Endometrial microvascular endothelial cells (primary cell): ENCODE data around the gene CSKMT. TPM values are rescaled to one million over a fixed set of nuclear protein-coding genes. Genes with fewer than 3 reads are reported as not detected.
"Not testable (repeated sequence)": the region's sequence is repeated elsewhere in the genome, so short reads cannot be mapped to it uniquely, and the experiment has no call there.

Source experiments
- in situ Hi-C: cut with HindIII; loops from 2 replicates; pipeline ENCODE4 v1.10.0; 2017; ENCODE audit warnings: low sequenced_read_pairs, low pct_unique_long_range_greater_than_20kb; ENCODE audit errors: inconsistent ontology term
- total RNA-seq: library from RNA; depleted of rRNA; stranded (reverse); fragments of >200 nt; gene quantifications from one replicate; pipeline ENCODE4 v1.2.3, GENCODE V29; 2015; ENCODE audit errors: inconsistent ontology term

The CSKMT gene
- total RNA-seq, 1 donor from 2014 or later: 3.9 TPM

DNA sequence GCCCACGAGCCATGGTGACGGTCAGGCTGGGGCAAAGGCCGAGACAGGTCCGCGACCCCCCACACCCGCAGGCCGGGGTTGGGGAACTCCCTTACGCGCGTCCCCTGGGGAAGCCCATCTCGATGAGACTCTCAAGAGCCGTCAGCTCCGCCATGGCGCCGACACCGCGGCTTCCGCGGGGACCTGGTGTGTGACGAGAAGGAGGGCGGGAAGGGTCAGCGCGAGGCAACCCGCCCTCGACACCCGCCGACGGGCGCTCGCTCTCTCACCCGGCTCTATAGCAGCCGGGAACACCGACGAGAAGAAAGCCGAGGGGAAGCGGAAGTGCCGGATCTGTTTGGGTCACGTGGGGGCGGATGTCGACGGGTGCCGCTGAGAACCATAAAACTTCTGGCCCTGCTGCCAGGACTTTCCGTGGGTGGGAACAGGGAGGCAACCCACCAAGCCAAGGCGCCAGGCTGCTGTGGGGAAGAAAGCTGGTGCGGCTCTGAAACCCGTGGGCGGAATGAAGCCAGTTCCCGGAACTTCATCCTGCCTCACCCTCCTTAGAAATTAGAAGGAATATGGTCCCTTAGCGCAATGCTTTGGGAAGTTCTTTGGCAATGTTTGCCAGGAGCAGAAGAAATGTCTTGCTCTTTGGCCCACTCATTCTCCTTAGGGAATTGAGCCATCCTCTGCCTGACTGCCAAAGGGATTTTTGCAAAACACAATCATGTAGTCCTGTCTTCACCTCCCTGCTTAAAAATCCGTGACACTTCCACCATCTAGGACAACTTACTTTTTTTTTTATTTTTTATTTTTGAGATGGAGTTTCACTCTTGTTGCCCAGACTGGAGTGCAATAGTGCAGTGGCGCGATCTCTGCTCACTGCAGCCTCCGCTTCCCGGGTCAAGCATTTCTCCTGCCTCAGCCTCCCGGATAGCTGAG is 13.9 kb downstream of the CSKMT start, which contains the start of gene UBXN1:
TSS of gene UBXN1 (minus strand) at position 304 of the 927 bp plus-strand sequence. CDS start at position 154, 150 bp downstream.
- in situ Hi-C loops: no loop called here

DNA sequence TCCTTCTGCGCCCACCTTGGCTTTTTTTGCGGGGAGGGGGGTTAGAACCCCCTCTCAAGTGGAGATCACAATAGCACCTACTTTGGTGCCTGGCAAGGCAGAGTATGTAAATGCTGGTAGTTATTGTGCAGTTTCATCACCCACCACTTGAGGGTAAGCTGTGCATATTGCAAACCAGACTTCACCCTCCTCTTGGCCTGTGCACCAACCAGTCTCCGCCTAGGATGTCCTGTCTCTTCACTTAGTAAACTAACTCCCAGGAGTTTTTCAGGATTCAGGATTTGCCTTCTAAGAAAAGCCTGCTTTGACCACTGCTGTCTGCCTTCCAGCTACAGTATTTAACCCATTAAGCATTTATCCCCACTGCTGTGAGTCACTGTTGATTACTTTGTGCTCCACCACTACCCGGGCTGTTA is 15.7 kb downstream of the CSKMT start:
- in situ Hi-C loops: no loop called here

DNA sequence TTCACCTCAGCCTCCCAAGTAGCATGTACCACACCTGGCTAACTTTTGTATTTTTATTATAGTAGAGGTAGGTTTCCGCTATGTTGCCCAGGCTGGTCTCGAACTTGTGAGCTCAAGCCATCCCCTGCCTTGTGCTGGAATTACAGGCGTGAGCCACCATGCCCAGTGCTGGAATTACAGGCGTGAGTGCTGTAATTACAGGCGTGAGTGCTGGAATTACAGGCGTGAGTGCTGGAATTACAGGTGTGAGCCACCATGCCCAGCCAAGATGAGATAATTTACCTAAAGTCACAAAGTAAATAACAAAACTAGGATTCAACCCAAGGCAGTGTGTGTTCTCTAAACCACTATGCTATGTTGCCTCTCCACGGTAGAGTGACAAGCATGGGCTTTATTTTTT is 17.4 kb downstream of the CSKMT start:
- in situ Hi-C loops: no loop called here

DNA sequence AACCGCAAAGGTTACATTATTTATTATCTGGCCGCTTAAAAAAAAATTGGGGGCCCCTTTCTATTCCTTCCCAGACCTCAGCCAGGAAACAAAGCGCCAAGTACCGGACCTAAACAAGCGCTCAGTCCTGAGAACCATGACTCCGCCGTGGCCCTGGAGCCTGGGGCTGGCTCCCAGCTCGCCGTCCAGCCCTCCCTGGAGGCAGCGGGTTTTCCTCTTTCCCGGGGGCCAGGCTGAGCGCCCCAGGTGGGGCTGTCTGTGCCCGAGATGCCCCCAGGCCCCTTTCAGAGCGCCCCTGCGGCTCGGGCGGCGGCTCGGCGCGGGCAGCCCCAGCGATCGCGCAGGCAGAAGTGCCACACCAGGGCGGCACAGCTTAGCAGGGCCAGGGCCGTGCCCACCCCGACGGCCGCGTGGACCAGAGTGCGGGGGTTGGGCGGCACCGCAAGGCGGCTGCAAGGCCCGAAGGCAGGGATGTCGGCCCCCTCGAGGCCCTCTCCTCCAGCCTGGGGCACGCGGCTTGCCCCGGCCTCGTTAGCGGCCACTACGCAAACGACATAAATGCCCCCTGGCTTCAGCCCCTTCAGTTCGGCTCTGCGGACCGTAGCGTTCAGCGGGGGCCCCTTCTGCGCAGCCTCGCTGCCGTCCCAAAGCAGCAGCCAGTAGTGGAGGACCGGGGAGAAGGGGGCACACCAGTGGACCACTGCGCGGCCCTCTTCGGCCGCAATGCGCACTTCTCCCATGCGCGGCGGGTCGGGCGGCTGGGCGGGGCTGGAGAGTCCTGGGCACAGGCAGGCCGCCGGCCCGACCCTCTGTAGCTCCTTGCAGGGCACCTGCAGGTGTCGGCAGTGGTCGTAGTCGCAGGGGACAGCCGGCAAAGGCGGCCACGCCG is 22.6 kb downstream of the CSKMT start:
- in situ Hi-C loops: no loop called here

DNA sequence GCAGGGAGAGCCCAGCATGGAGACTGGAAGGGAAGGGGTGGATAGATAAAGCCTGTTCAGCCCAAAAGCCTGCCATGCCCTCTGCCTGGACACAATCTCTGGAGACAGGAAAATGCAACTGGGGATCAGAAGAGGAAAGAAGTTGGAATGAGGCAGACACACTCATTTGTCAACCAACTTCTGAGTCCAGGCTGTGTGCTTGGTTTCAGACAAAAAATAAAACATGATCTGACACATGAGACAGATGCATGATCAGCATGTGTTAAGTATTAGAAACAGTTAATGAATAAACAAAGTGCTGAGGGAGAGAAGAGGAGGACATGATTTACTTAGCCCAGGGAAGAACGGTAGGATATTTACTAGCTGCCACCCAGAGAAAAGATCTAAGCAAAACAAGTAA is 23.4 kb downstream of the CSKMT start:
- in situ Hi-C loops: no loop called here

DNA sequence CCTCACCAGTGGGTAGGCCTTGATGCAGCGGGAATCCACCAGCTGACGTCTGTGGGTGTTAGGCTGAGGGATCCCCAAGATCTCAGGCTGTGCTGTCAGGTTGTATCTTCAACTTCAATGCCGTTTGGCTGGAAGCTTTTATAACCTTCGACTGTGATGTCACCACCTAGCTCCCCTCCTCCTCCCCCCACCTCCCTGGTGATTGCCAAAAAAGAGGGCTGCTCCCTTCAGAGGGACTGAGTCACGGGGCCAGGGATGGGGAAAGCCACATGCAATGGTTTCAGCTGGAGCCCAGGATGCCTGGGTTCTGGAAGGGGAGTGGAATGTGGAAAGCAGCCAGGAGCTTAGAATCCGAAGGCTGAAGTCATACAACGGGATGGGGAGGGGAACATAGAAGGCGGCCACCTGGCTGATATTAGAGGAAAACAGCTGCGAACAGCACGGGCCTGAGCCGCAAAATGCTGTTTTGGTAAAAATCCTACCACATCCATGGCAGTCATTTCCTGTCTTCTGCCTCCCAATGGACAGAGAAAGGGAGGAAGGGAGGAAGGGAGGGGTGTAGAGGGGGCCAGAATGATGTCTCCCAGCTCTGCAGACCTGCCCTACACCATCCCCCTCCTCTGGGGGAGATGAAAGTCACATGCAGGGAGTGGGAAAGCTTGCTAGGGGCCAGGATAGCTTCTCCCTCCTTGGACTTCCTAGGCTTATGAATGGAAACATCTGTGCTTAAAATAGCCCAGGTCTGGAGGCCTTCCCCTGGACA is 24.5 kb downstream of the CSKMT start, which contains the start of gene LRRN4CL:
TSS of gene LRRN4CL (minus strand) at position 110 of the 763 bp plus-strand sequence. CDS start 1,022 bp downstream, outside the sequence.
- in situ Hi-C loops: loop anchor here (10.0 kb wide), 1 partner anchor 55 kb away; no protein-coding TSS in a partner anchor

DNA sequence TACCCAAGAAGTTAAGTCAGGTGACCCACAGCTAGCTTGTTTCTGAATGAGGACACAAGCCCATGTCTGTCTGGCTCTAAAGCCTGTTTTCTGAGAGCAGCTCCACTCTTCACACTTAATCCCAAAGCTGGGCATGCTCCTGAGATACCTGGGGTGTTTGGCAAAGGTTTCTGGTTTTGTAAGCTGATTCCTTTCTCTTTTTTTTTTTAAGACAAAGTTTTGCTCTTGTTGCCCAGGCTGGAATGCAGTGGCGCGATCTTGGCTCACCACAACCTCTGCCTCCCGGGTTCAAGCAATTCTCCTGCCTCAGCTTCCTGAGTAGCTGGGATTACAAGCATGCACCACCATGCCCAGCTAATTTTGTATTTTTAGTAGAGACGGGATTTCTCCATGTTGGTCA is 28.5 kb downstream of the CSKMT start:
- in situ Hi-C loops: loop anchor here (10.0 kb wide), 1 partner anchor 59 kb away; no protein-coding TSS in a partner anchor

DNA sequence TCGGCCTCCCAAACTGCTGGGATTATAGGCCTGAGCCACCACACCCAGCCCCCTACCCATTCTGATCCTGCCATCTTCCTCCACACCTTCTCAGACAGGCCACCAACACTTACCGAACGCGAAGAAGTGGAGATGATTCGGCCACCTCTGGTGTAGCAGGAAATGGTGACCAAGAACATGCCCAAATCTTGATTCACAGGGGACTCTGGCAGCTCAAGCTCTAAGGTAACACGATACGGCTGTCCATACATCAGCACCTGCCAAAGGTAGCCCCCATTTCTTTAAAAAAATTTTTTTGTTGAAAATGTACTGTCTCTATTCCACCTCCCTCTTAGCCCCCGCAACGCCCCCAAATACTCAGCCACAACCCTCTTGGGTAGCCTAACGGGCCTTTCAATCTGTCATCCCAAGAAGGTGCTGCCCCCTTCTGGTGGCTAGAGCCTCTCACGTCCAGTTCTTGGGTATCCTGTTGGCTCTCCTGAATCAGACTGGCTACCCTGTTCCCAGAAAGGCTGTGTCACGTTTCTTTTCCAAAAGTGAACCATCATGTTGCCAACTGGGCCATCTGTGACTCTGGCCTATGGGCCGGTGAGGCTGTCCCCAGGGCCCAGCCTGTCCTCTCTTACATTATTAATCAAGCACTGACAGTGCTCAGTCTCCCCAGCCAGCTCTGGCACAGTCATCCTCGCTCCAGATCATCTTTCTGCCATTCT is 29.5 kb downstream of the CSKMT start:
- in situ Hi-C loops: loop anchor here (10.0 kb wide), 1 partner anchor 60 kb away; no protein-coding TSS in a partner anchor

DNA sequence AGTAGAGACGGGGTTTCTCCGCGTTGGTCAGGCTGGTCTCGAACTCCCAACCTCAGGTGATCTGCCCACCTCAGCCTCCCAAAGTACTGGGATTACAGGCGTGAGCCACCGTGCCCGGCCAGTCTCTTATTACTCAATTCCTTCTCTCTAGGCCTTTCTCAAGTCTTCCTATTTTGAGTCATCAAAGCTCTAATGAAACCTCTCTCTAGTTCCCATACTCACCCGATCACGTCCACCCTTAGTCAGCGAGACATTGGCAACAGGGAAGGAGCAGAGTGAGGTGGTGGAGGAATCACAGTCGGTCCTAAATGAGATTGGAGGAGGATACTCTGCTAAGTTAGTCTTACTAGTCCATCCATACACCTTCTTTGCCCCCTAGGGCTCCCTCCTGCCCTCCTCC is 37.1 kb downstream of the CSKMT start:
- in situ Hi-C loops: no loop called here

DNA sequence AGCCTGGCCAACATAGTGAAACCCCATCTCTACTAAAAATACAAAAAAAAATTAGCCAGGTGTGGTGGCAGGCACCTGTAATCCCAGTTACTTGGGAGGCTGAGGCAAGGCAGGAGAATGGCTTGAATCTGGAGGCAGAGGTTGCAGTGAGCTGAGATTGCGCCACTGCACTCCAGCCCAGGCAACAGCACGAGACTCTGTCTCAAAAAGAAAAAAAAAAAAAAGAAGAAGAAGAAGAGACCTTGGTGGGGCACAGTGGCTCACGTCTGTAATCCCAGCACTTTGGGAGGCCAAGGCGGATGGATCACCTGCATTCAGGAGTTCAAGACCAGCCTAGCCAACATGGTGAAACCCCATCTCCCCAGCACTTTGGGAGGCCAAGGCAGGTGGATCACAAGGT is 38.8 kb downstream of the CSKMT start:
- in situ Hi-C loops: not testable (repeated sequence)

DNA sequence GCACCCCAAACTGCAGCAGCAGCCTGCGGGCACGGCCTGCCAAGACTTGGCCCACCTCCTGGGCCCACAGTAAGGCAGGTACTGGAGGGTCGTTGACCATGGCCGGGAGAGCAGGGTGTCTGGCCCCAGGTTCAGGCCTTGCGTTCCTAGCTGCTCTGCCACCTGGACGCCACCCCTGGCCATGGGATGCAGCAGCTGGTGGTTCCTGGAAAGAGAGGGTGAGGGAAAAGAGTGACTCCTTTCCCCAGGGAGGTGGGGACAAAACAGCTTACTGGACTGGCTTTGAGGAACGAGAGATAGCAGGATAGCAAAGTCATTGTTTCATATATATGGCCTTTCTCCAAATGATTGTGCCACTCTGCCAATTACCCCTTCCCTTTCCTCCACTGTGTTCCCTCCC is 40.3 kb downstream of the CSKMT start:
- in situ Hi-C loops: no loop called here

DNA sequence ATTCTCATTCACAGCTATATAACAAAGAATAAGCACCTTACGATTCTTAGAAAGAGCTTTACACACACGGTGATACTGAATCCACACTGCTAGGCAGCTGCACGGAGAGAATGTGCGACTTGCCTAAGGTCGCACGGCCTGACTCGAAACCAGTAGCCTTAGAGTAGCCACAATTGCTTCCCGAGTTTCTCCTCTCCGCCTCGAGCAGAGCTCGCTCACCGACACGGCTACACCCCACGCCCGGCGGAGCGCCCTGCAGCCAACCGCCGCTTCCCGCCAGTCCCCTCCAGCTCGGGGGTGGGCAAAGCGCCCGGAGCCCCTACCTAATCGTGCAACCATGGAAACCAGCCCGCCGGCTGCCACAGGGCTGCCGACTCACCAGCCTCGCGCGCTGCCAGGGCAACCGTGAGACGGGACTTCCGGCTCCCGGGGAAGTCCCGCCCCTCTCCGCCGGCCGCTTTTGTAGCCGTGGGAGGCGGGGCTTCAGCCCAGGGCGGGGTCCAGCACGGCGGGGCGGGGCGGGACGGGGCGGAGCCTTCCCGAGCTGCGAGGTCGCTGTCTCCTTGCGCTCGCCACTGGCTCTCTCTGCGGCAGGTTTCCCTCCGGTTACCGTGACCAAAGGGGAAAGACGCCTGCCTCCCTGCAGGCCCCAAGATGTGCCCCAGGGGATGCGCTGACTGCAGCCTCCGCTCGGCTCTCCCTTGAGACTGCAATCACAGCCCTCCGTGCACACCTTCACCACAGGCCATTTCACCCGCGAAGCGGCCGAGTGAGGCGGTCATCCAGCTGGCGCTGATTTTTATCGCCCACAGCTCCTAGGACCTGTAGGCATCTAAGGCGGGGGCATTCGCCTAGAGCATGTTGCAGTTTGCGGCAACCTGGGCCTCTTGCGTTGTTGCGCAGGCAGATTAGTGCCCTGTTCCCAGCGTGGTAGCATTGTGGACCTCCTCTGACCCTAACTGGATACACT is 41.1 kb downstream of the CSKMT start:
- in situ Hi-C loops: no loop called here

DNA sequence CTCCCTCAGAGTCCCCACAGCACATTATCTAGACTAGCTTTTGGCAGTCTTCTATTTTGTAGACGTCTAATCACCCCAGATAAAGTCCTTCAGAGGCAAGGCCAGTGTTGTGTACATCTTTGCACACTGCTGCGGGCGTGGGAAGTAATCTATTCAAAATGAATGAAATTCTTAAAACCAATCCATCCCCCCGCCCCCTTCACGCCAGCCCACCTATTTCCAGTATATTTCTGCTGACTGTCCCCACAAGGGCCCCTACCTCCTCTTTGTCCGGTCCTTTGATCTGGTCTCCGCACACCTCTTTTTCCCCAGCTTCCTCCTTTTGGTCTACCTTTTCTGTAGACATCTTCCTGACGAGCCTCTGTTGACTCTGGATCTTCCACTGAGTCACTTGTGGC is 41.7 kb downstream of the CSKMT start:
- in situ Hi-C loops: no loop called here

DNA sequence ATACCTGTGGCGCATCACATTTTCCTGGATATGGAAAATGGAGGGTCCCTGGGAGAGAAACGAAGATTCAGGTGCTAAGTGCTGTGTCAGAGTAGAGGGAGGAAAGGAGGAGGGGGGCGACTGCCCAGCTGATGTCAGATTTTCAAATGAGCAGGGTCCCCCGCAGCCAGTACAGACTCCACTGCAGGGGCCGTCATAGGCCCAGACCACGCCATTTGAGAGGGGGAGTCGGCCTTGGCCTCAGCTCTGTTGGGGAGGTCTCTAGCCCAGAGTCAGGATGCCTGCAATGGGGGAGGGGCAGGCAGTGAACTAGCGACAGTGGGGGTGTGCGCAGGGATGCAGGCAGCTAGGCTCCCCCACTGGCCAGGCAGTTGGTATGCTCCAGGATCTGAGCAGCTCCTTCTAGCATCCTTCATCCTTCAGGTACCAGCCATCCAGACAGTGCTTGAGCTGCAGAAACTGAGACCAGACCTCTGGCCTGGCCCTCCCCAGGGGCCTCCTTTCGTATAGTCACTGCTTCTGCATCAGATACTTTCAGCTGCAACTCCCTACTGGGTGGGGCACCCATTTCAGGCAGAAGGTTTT is 42.3 kb downstream of the CSKMT start, which contains the start of the genes BSCL2 and GNG3:
TSS of gene BSCL2 (minus strand) at position 148 of the 585 bp plus-strand sequence. CDS start 229 bp downstream, outside the sequence.
TSS of gene GNG3 (plus strand) at position 400 of the 585 bp plus-strand sequence. CDS start 620 bp downstream, outside the sequence.
- in situ Hi-C loops: no loop called here

DNA sequence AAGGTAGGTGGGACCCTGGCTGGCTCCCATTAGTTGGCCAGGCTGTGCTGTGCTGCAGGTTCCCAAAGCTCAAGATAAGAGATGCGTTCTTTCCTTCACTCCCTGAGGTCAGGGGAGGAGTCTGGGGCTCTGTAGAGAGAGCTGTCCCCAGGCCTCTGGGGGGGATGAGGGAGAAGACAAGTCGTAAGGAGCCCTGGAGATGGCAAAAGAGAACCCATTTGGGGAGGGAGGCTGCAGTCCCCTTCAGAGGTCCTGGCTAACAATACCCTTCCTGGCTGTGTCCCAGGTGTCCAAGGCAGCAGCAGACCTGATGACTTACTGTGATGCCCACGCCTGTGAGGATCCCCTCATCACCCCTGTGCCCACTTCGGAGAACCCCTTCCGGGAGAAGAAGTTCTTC is 43.3 kb downstream of the CSKMT start:
- in situ Hi-C loops: no loop called here

DNA sequence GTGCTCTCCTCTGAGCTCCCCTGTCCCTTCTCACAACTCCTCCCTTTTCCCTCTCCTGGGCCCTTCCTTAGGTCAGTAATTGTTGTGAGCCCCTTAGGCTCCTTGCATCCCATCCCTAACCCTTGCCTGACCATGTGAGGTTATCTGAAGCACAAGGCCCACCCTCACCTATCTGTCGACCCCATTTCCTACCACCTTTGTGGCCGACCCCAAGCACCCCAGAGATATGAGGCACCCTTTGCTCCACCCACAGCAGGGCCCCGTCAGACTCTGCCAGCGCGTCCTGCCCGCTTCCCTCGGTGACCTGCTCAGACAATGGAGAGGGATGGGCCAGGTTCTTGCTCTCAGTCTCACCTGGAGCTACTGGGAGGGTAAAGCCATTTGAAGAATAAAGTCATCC is 43.7 kb downstream of the CSKMT start:
- in situ Hi-C loops: no loop called here
